Activated CD4-positive, alpha-beta T cell treated with anti-CD3 and anti-CD28 coated beads for 48 hours (primary cell): ENCODE measurements around the gene HP1BP3.

Source experiments
- DNase-seq: peaks from one replicate; pipeline ENCODE4 v3.0.0-alpha.2; 2020

The HP1BP3 gene

DNA sequence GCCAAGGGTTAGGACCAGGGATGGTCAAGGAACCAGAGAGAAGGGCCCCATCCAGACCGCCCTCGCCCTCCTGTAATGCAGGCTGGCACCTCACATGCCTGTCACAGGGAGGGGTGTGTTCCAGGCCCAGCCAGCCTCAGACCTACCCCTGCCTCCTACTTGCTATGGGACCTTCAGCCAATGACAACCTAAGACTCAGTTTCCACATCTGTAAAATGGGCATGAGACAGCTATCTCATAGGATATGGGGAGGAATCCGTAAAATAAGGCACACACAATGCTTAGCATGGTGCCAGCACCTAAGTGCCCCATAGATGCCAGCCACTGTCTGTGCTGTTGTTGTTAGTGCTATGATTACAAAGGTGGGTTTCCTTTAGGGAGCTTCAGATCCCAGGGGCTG is 77.2 kb downstream of the HP1BP3 start:
- no peak for DNase-seq

DNA sequence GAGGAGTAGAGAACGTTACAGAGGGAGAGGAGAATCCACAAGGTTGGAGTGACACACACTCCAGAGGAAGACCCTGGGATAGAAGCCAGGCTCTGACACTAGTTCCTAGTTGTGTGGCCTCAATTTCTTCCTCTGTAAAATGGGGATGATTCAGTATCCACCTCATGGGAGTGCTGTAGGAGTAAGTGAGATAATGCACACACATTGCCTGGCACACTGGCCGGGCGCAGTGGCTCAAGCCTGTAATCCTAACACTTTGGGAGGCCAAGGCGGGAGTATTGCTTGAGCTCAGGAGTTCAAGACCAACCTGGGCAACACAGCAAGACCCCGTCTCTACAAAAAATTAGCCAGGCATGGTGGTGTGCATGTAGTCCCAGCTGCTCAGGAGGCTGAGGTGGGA is 78.2 kb downstream of the HP1BP3 start:
- DNase-seq, result no peak

DNA sequence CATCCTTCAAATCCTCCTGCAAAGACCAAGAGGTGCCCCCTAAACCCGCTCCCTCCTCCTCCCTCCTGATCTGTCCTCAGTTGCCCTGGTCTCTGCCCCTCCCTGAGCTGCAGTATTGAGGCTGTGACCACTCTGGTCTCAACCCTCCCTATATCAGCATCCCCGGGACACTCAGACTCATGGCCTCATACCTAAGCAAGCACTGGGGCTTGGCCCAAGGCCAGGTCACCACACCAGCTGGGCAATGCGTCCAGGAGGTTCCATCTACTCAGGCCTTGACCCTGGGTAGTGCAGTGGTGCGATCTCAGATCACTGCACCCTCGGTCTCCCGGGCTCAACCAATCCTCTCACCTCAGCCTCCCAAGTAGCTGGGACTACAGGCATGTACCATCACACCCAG is 79.0 kb downstream of the HP1BP3 start:
- no peak for DNase-seq

DNA sequence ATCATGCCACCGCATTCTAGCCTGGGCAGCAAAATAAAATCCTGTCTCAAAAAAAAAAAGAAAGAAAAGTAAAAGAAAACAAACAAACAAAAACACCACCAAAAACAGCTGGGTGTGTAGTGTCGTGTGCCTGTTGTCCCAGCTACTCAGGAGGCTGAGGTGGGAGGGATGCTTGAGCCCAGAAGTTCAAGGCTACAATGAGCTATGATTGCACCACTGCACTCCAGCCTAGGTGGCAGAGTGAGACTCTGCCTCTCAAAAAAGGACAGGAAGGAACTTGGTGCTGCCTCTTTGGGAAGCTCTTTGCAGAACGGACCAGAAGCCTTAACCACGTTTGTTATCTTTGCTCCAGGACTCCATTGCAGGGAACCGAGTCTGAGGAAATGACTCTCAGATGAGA is 80.3 kb downstream of the HP1BP3 start:
- DNase-seq, result no peak

DNA sequence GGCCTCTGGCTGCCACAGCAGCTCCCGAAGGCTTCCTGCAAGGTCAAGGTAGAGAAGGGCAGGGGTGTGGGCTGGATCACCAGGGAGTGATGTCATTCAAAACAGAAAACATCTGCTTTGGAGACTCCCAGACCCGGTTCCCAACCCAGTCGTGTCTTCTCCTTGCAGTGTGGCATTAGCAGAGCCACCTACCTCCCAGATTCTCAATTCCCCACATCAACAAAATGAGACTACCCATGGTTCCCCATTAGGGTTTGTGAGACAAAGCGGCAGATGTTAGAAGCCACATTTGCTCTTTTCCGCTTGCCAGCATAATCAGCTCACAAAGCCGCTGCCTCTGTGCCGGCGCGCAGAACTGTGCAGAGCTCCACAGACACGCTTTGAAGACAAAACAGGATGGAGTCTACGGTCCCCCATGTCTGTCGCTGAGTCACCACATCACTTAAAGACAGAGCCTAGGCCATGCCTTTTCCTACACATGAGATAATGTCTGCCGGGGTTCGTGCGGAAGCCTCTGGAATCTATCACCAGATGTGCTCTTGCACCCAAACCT is 81.8 kb downstream of the HP1BP3 start:
- no peak for DNase-seq

DNA sequence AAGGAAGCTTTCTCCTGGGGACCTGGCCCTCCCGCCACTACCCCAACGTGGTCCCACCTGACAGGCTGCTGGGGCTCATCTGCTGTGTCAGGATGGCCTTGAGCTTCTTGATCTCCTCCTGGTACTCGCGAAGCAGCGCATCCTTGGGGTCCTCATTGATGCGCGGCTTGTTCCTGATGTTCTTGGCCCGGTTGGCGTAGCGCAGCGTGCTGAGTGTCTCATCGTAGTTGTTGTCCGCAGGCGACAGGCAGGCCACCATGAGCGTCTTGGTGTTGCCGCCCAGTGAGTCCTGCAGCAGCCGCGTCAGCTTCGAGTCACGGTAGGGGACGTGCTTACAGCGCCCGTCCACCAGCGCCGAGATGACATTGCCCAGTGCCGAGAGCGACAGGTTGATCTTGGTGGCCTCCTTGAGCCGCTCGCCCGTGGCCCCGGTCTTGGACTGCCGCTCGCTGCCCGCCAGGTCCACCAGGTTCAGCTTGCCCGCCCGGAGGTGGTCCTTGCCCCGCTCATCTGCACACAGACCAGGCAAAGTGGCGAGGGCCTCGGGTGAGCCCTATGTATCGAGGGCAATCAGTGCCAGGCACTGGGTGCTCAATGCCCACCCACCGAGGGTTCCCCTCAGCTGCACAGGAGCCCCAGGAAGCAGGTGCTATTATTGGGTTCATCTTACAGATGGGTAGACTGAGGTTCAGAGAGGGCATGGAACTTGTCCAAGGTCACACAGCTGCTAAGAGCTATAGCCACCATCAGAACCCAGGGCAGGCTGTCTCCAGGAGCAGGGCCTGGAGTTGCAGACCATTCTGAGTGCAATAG is 82.5 kb downstream of the HP1BP3 start:
- DNase-seq, result no peak

DNA sequence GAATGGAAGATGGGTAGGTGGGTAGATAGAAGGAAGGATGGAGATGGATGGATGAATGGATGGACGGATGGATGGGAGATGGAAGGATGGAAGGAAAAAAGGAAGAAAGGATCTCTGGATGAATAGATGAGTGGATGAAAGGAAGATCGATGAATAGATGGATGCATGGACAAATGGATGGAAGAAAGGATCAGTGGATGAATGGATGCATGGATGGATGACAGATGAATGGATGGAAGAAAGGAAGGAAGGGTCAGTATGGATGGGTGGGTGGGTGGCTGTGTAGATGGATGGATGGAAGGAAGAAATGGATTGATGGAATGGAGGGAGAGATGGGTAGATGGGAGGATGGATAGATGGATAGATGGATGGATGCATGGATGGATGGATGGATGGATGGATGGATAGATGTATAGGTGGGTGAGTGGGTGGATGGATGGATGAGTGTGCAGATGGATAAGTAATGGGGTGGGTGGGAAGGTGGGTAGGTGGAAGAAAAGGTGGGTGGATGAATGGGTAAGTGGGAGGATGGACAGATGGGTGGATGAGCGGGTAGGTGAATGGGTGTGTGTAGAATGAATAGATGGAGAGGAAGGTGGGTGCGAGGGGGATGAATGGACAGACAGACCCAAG is 83.9 kb downstream of the HP1BP3 start:
- DNase-seq, result no peak

DNA sequence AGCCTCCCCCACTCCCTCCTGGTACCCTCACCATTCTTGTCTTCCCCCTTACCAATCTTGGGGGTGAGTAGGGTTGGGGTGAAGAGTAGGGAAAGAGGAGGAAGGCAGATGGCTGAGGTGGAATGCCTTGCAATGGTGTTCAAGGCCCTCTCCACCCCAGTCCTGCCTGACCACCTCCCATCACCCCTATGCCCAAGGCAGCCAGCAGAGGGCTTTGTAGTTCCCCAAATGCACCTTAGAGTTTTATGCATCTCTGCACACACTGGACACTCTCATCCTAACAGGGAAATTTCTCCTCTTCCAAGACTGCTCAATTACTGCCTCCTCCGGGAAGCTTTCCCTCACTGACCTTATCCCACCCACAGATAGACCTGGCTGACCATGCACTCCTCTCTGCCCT is 84.7 kb downstream of the HP1BP3 start:
- DNase-seq, result no peak

DNA sequence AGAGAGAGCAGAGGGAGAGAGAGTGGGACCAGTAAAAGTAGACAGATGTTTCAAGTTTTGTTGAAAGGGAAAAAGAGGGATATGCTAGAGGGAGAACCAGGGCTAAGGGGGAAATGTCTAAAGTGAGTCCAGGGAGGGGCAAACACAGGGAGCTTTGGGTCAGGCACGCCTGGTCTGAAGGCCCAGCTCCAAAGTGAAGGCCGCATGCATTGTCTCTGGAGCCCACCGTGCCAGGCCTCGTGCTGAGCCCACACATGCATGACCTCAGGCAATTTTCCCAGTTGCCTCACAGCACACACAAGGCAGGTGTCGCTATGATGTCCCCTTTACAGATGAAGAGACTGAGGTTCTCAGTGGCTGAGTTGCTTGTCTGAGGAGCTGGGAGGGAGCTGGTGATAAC is 85.3 kb downstream of the HP1BP3 start:
- no peak for DNase-seq

DNA sequence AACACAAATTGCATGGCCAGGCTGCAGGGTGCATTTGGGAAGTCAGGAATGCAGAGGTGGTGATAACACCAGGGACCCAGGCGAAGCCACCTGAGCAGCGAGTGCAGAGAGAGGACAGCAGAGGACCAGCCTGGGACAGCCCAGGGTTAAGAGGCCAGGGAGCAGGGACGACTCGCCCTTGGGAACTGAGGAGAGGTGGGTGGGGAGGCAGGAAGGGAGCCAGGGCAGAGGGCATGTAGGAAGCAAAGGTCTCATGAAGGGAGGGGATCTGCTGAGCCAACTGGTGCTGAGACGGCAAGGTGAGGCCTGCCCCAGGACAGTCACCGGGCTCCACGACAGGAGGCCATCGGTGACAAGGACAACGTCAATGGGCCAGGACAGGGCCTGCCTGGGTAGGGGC is 85.7 kb downstream of the HP1BP3 start:
- DNase-seq, result no peak

DNA sequence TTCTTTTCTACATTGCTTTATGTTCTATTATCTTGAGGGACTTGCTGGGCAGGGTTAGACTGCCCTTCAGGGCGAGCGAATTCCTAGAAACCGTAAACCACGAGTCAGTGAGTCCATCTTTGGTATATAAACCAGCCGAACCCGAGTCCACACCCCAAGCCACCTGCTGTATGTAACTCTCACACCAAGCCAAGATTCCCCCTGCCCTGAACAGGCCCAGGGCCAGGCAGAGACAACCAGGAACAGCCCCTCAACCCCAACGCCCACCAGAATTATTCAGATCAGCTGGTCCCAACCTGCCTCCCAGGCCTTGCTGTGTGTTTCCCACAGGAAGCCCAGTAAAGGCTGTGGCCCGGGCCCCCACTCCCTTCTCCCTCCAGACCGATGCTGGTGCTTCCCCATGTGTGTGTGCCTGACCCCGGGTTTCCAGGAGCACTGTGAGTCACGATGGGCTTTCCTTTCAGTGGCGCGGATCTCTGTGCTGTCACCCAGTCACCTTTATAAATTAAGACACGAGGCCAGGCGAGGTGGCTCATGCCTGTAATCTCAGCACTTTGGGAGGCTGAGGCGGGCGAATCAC is 86.4 kb downstream of the HP1BP3 start:
- no peak for DNase-seq

DNA sequence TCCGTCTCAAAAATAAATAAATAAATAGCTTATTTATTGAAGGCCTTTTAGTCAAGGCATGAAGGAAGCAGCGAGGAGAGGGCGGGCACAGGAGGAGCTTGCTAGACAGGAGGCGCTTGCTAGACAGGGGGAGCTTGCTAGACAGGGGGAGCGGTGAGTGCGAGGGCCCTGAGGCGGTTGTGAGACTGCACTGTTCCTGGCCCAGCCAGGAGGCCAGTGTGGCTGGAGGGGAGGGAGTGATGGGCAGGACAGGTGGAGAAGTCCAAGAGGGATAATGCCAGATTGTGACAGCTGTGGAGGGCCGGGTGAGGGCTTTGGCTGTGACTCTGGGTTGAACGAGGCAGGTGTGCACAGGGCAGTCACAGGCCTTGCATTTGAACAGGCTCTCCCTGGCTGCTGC is 87.5 kb downstream of the HP1BP3 start:
- no peak for DNase-seq

DNA sequence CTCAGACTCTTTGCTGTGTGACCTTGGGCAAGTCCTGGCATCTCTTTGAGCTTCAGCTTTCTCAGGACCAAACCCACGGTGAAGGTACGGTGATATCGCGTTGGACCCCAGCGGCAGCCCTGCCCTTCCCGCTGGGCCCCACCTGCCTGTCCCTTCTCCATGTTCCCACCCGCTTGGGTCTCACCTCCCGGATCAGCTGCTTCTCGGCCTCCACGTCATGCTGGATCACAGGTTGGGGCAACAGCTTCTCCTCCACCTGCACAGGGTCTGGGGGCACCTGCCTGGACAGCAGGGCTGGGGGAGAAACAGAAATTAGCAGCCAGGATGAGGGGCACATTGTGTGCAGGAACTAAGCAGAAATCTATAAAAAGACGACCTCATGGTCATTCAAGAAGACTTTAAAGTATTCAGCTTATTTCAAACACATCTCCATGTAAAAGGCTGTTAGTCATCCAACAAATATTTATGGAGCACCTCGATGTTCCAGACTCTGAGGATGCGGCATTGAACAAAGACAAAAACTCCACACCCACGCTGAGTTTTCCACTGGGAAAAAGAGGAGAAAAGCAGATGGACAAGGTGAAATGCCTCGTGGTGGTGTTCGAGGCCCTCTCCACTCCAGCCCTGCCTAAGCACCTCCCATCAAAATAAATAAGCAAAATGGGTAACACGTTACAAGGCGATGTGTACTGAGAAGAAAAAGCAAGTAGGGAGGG is 88.8 kb downstream of the HP1BP3 start:
- DNase-seq, result no peak

DNA sequence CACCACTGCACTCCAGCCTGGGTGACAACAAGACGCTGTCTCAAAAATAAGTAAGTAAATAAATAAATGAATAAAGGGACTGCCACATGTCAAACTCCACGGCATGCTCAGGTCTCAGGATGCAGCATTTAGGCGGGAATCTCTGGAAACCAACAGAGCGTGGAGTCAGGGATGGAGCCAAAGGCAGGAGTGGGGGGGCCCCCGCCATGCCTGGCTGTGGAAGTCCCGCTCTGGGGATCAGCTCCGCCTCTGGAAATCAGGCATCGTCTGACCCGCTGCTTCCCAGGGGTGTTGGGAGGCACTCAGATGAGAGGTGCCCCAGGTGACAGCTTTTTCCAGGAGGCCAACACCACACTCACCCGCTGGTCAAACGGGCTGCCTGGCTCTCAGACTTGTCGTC is 89.5 kb downstream of the HP1BP3 start:
- no peak for DNase-seq

DNA sequence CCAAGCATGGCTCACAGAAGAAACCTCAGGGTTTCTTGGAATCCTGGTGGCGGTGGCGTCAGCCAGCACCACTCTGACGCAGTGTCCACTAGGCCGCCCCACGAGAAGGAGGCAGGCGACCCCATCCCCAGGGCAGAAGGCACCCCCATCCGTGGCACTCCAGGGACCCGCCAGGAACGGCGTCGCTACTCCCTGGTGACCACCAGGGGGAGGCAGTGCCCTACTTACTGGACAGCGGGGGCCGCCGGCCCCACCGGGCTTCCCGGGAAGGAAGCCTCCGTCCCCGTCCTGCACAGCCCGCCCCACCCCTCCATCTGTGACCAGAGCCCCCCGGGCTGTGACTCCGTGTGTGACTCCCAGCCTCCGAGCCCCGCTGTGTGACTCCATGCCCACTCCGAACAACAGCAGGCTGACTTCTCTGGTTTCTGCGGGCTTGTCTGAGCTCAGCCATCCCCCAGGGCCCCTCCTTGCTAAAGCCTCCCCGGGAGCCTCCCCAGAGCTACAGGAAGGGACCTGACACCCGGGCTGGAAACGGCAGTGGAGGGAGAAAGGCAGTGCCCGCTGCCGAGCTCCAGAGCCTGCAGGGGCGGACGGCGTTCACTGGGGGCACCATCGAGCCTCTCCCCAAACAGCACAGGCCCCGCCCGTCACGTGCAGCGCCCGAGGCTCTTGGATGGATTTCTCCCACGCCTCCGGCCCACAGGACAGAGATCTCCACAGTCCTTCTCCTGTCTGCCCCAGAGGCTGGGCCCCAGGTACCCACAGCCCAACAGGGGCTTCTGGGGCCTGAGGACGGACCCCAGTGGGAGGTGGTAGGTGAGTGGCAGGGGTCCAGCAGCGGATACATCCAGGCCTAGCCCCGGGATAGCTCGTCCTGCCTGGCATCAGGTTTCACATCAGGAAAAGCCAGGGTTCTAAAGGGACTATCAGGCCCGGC is 90.4 kb downstream of the HP1BP3 start:
- peak; percentile 86 for DNase-seq

DNA sequence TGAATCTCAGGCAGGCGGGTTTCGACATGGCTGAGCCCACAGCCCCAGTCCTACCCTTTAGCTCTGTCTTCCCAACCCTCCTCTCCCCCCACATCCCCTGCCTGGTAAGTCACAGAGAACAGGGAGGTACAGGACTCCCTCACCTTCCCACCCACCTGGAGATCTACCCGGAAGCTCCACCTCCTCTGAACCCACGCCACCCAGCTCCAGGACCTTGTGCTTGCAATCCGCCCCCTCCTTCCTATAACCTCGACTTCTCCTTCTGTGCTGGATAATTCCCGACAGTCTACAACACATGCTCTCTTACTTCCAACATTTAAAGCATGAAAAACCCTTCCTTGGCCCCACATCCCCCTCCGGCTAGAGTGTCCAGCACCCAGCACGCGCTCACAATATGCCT is 91.6 kb downstream of the HP1BP3 start:
- DNase-seq, result no peak

DNA sequence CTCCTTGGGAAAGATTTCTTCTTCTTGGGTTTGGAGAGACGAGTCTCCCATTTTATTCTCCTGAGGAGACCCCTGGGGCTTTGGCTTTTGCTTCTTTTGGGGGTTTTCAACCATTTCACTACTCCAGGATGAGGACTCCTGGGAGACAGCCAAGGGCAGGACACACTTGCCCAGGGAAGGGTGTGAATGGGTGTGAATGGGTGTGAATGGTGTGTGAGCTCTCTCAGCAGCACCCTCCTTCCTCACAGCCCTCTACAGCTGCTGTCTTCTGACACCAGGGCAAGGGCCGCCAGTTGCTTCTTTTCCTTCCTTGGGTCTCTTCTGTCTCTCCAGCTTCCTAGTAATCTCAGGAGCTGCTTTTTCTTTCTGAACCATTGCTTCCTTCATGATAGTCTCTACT is 93.5 kb downstream of the HP1BP3 start:
- DNase-seq, result no peak
